HL-60 (cell line): ENCODE measurements around the gene CTNNA3.

ENCODE experiments used
- DNase-seq, 2 experiments: peaks; one replicate each; pipeline ENCODE4 v3.0.0-alpha.2; 2010 to 2020; ENCODE audit warnings: low read depth in 1 of 2, low spot score in 1 of 2
- H3K27ac ChIP-seq: fragments of 250-450 bp; sonication (Bioruptor Pico); replicated peaks from 2 replicates; pipeline ENCODE4 v1.5.1; 2020; ENCODE audit warnings: mild to moderate bottlenecking, moderate library complexity
- H3K27me3 ChIP-seq: fragments of 250-450 bp; sonication (Bioruptor Pico); 2 replicates; pipeline ENCODE4 v1.5.1; 2021; ENCODE audit warnings: mild to moderate bottlenecking, moderate library complexity; ENCODE audit not compliant: insufficient read depth, poor library complexity, severe bottlenecking
- H3K4me3 ChIP-seq: replicated peaks from 2 replicates; pipeline ENCODE4 v1.5.1; 2011; ENCODE audit warnings: mild to moderate bottlenecking, control low read depth, low read length; ENCODE audit not compliant: insufficient read depth
- CTCF ChIP-seq: IDR thresholded peaks from one replicate; pipeline ENCODE4 v1.5.1; 2011; ENCODE audit warnings: low read length, control low read depth, inconsistent platforms; ENCODE audit not compliant: insufficient read depth
- GABPA ChIP-seq: IDR thresholded peaks from 2 replicates; pipeline ENCODE4 v1.6.1; 2012; ENCODE audit warnings: low read depth
- POLR2AphosphoS5 ChIP-seq: IDR thresholded peaks from 2 replicates; pipeline ENCODE4 v1.6.1; 2012; ENCODE audit warnings: low read depth
- REST ChIP-seq: IDR thresholded peaks from 2 replicates; pipeline ENCODE4 v1.6.1; 2012; ENCODE audit warnings: low read depth; ENCODE audit not compliant: insufficient replicate concordance
- SPI1 ChIP-seq: IDR thresholded peaks from 2 replicates; pipeline ENCODE4 v1.6.1; 2012; ENCODE audit warnings: low read depth, mild to moderate bottlenecking, borderline replicate concordance

CTNNA3 gene

GRCh38 chr10:66925373-66925772, 770.6 kb downstream of the CTNNA3 start:
- DNase-seq: no peak
- no peak for TF ChIP-seq REST
- no peak for TF ChIP-seq CTCF
- no peak for TF ChIP-seq GABPA
- TF ChIP-seq POLR2AphosphoS5: no peak
- TF ChIP-seq SPI1: no peak
- Histone ChIP-seq H3K27ac (no peak overlapping the region), H3K27me3 (peaks cover 14% of the 10 kb centered on the region), H3K4me3 (no peak overlapping the region)

- Histone ChIP-seq H3K27ac (no peak overlapping the region), H3K4me3 (no peak overlapping the region), H3K27me3 (peaks cover 14% of the 10 kb centered on the region)
- TF ChIP-seq GABPA: no peak
- TF ChIP-seq REST: no peak
- TF ChIP-seq CTCF: no peak
- TF ChIP-seq SPI1: no peak
- TF ChIP-seq POLR2AphosphoS5: no peak
- no peak for DNase-seq
Measured at GRCh38 chr10:66924674-66925345, 771.2 kb downstream of the CTNNA3 start.

- no peak overlapping the region for H3K27ac ChIP-seq
Measured at GRCh38 chr10:66919248-66919647, 776.7 kb downstream of the CTNNA3 start.

More at GRCh38 chr10:66919248-66919647, 776.7 kb downstream of the CTNNA3 start:
- TF ChIP-seq POLR2AphosphoS5: no peak
- TF ChIP-seq REST: no peak
- TF ChIP-seq SPI1: no peak
- TF ChIP-seq CTCF: no peak
- TF ChIP-seq GABPA: no peak
- H3K4me3 ChIP-seq: no peak overlapping the region
- H3K27me3 ChIP-seq: no peaks in the 10 kb centered on the region
- no peak for DNase-seq
